Heart left ventricle (tissue), 16 donors: Measurements from ENCODE around the gene REPS2. TPM values are rescaled to one million over a fixed set of nuclear protein-coding genes. Genes with fewer than 3 reads are reported as not detected.

ENCODE experiments used
- ATAC-seq, 4 donors: fragments of 200-7000 bp; cut with Tn5 transposase; one replicate each; pipeline ENCODE4 v1.9.1; 2020 to 2022; ENCODE audit warnings: moderate library complexity in 4 of 4, mild to moderate bottlenecking in 3 of 4, moderate number of reproducible peaks in 1 of 4
- DNase-seq, 5 donors: peaks; one replicate each; pipeline ENCODE4 v3.0.0-alpha.2; 2020
- H3K27ac ChIP-seq, 12 donors: fragments of 200-600 bp; sonication (generic) in 4 of 12; one replicate each; pipeline versions ENCODE4 v1.5.0 to v1.8.0; 2016 to 2022; ENCODE audit warnings: mild to moderate bottlenecking in 2 of 12
- H3K27me3 ChIP-seq, 9 donors: fragments of 200-600 bp; sonication (generic) in 2 of 9; one replicate each; pipeline versions ENCODE4 v1.5.1 to v1.8.0; 2016 to 2022; ENCODE audit warnings: mild to moderate bottlenecking in 3 of 9
- H3K36me3 ChIP-seq, 9 donors: fragments of 200-600 bp; sonication (generic) in 2 of 9; one replicate each; pipeline versions ENCODE4 v1.5.0 to v1.8.0; 2018 to 2022; ENCODE audit warnings: mild to moderate bottlenecking in 2 of 9
- H3K4me1 ChIP-seq, 12 donors: fragments of 200-600 bp; sonication (generic) in 4 of 12; one replicate each; pipeline versions ENCODE4 v1.5.0 to v1.8.0; 2016 to 2022; ENCODE audit warnings: mild to moderate bottlenecking in 3 of 12
- H3K4me3 ChIP-seq, 12 donors: fragments of 200-600 bp; sonication (generic) in 4 of 12; one replicate each; pipeline versions ENCODE4 v1.5.0 to v1.8.0; 2017 to 2022; ENCODE audit warnings: mild to moderate bottlenecking in 9 of 12, moderate library complexity in 4 of 12
- H3K9me3 ChIP-seq, 12 donors: fragments of 200-600 bp; sonication (generic) in 4 of 12; one replicate each; pipeline versions ENCODE4 v1.5.0 to v1.8.0; 2016 to 2022; ENCODE audit warnings: mild to moderate bottlenecking in 1 of 12
- POLR2A ChIP-seq, 2 donors: fragments of 450-650 bp; IDR thresholded peaks; one replicate each; pipeline ENCODE4 v1.6.1; 2017; ENCODE audit warnings: antibody characterized with exemption in 2 of 2, mild to moderate bottlenecking in 2 of 2, moderate library complexity in 2 of 2
- WGBS, 4 donors: extraction: QIAGEN DNeasy Blood & Tissue Kit in 2 of 4; methylation state at CpG; one replicate each; pipeline versions ENCODE4 v1.1.5 to v1.1.7; 2013 to 2018; 5-methylcytosine and 5-hydroxymethylcytosine counted together
- intact Hi-C, 10 donors: fragments of 100-400 bp; cut with DNase I; formaldehyde crosslinking; loops; one replicate each; pipeline versions ENCODE4 v1.11.1 to v1.14.2; 2022
- polyA plus RNA-seq, 2 donors: library from polyadenylated mRNA; stranded (reverse); fragments of 200-250 nt; gene quantifications; one replicate each; pipeline ENCODE4 v1.2.3, GENCODE V29; 2013
- total RNA-seq, 9 donors: library from RNA; depleted of rRNA in 2 of 9; stranded (reverse); fragments of >200 nt in 2 of 9; fragmentation: NEBNext Ultra II Directional in 3 of 9; extraction: Animal tissue kit (Norgen Biotek cat#: 25700) in 3 of 9; gene quantifications; one replicate each; pipeline versions ENCODE4 v1.1.0 to v1.2.4, GENCODE V29; 2016 to 2023
- TF ChIP-seq, protein P1 (sequence below), 12 donors: fragments of 200-600 bp; sonication (generic) in 4 of 12; IDR thresholded peaks; one replicate each; pipeline versions ENCODE4 v1.5.0 to v1.8.0; 2018 to 2022; ENCODE audit warnings: antibody characterized with exemption in 12 of 12, mild to moderate bottlenecking in 5 of 12
- donor health status: ischemic (EF 13 %, LVEDD 7.1; RV severe dilation, severe dysfunction).
- donor health status: healthy with polysubstance abuse.
- donor health status: DM: no; HTN: yes; CAD: no.
- donor health status: DM: no; HTN: no; CAD: no.
- donor health status: ischemic (EF 25% LVEDD 6.9; RV normal size, moderate dysfunction).
- donor health status: ischemic (EF 25% LVEDD 5.7; RV mildly dilated, moderate dysfunction).
- donor health status: healthy.
- donor health status: DM: yes; HTN: yes; CAD: no.
- donor health status: ischemic (EF 35%, LVEDD 5.7; RV mildly dilated, moderate dysfunction).
- donor health status: nonischemic (EF 11% LVEDD 7.7; RV severe dilation, severe dysfunction).
- donor health status: DM: yes; HTN: yes; CAD: no.
- donor health status: PGD.
- donor health status: ischemic (EF 29% LVEDD 5.4; RV normal size, mild dysfunction).
- donor health status: nonischemic (EF 23%, LVEDD 6.1; RV moderate dilation, normal function).

REPS2 gene
- total and polyA plus RNA-seq, 11 donors = 0.89 to 11.9 (median 6.5) TPM

GRCh38 chrX:16983051-16983450, 36.6 kb downstream of the REPS2 start:
- Histone ChIP-seq H3K27ac (no peak overlapping the region), H3K27me3 (peaks cover 0 to 15% (median 0%) of the 10 kb centered on the region in 9 donors), H3K4me1 (no peaks in the 10 kb centered on the region), H3K4me3 (no peak overlapping the region), H3K36me3 (no peaks in the 10 kb centered on the region), H3K9me3 (peaks cover 0 to 10% (median 0%) of the 10 kb centered on the region in 12 donors)
- no peak for DNase-seq
- ATAC-seq = no peak
- 52 to 84% (median 72%) methylated on average over 1 of the region's 1 CpG for whole genome bisulfite sequencing, 4 donors
- intact Hi-C loops = no loop called here
- TF ChIP-seq, protein P1, sequence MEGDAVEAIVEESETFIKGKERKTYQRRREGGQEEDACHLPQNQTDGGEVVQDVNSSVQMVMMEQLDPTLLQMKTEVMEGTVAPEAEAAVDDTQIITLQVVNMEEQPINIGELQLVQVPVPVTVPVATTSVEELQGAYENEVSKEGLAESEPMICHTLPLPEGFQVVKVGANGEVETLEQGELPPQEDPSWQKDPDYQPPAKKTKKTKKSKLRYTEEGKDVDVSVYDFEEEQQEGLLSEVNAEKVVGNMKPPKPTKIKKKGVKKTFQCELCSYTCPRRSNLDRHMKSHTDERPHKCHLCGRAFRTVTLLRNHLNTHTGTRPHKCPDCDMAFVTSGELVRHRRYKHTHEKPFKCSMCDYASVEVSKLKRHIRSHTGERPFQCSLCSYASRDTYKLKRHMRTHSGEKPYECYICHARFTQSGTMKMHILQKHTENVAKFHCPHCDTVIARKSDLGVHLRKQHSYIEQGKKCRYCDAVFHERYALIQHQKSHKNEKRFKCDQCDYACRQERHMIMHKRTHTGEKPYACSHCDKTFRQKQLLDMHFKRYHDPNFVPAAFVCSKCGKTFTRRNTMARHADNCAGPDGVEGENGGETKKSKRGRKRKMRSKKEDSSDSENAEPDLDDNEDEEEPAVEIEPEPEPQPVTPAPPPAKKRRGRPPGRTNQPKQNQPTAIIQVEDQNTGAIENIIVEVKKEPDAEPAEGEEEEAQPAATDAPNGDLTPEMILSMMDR (IDR thresholded peaks at IDR 0.05) = no peak
- TF ChIP-seq POLR2A (IDR thresholded peaks at IDR 0.05) = no peak

DNA sequence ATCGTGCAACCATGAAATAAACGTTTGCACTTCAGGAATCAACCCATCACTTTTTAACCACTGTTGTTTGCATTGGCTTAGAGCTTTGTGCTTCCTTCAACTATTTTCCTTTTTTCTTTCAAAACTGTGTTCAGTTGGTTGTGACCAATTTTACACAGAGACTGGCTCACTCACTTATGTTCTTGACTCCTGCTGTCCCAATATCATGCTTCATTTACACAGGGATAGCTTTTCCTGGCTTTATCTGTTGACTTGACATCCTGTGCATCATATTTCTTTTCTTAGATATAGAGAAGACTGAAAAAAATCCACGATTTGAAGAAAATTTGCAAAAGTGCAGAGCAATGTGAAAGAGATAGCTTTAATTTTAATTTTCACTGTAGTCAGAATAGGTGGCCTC, 38.8 kb downstream of the REPS2 start:
- WGBS, 4 donors = 40 to 75% (median 63%) methylated on average over 3 of the region's 3 CpGs
- Histone ChIP-seq H3K9me3 (peaks cover 0 to 10% (median 0%) of the 10 kb centered on the region in 12 donors), H3K27me3 (peaks cover 0 to 23% (median 0%) of the 10 kb centered on the region in 9 donors), H3K27ac (no peak overlapping the region), H3K4me1 (no peaks in the 10 kb centered on the region), H3K4me3 (no peak overlapping the region), H3K36me3 (no peaks in the 10 kb centered on the region)
- ATAC-seq = no peak
- intact Hi-C loops = no loop called here
- DNase-seq = no peak
- TF ChIP-seq, protein P1 (IDR thresholded peaks at IDR 0.05) = no peak
- no peak for TF ChIP-seq POLR2A (IDR thresholded peaks at IDR 0.05)

GRCh38 chrX:16986169-16986568, 39.7 kb downstream of the REPS2 start:
- DNase-seq (no peak), ATAC-seq (no peak)
- TF ChIP-seq, protein P1 (IDR thresholded peaks at IDR 0.05) = no peak
- no peak for TF ChIP-seq POLR2A (IDR thresholded peaks at IDR 0.05)
- H3K9me3 ChIP-seq = peaks cover 0 to 10% (median 0%) of the 10 kb centered on the region in 12 donors
- H3K27me3 ChIP-seq = peaks cover 0 to 26% (median 0%) of the 10 kb centered on the region in 9 donors
- 48 to 80% (median 68%) methylated on average over 2 of the region's 2 CpGs for WGBS, 4 donors
- no peaks in the 10 kb centered on the region for H3K4me1 ChIP-seq
- H3K27ac ChIP-seq = no peak overlapping the region
- no peaks in the 10 kb centered on the region for H3K36me3 ChIP-seq
- intact Hi-C loops = no loop called here
- H3K4me3 ChIP-seq = no peak overlapping the region

GRCh38 chrX:16989750-16990149, 43.3 kb downstream of the REPS2 start:
- DNase-seq (no peak), ATAC-seq (no peak)
- peaks cover 0 to 29% (median 0%) of the 10 kb centered on the region in 9 donors for H3K27me3 ChIP-seq
- no peak overlapping the region for H3K4me3 ChIP-seq
- H3K27ac ChIP-seq = no peak overlapping the region
- intact Hi-C loops = no loop called here
- peaks cover 0 to 6% (median 0%) of the 10 kb centered on the region in 12 donors for H3K9me3 ChIP-seq
- no peak for TF ChIP-seq POLR2A (IDR thresholded peaks at IDR 0.05)
- TF ChIP-seq, protein P1 (IDR thresholded peaks at IDR 0.05) = no peak
- no peaks in the 10 kb centered on the region for H3K4me1 ChIP-seq
- H3K36me3 ChIP-seq = no peaks in the 10 kb centered on the region
